Panc1 (cell line): ENCODE data around the gene ZMAT5. TPM values are rescaled to one million over a fixed set of nuclear protein-coding genes. Genes with fewer than 3 reads are reported as not detected.

Experiments
- ATAC-seq: fragments of 200-7000 bp; cut with Tn5 transposase; 2 replicates; pipeline ENCODE4 v1.9.1; 2020; ENCODE audit warnings: mild to moderate bottlenecking, moderate library complexity
- BruUV-seq: library from RNA; stranded (reverse); fragments of 400-500 nt; replicated peaks from 2 replicates; lab custom pipeline; 2021; lab: Mats Ljungman, UMichigan
- CTCF ChIA-PET: fragments of 300-600 bp; sonication (Branson Sonifier 250); formaldehyde crosslinking; loops from one replicate; lab custom pipeline; 2022; ENCODE audit warnings: antibody characterized with exemption; lab: Charles Lee
- POLR2A ChIA-PET: fragments of 300-600 bp; sonication (Branson Sonifier 250); formaldehyde crosslinking; loops from one replicate; lab custom pipeline; 2022; ENCODE audit warnings: antibody characterized with exemption; lab: Charles Lee
- DNase-seq: peaks from one replicate; pipeline ENCODE4 v3.0.0-alpha.2; 2010; ENCODE audit warnings: low read depth, low spot score
- H3K27ac ChIP-seq: 2 replicates; pipeline ENCODE4 v1.5.1; 2011; ENCODE audit warnings: mild to moderate bottlenecking, low read length, inconsistent platforms
- H3K27me3 ChIP-seq: fragments of 200-500 bp; sonication (Bioruptor generic); 2 replicates; pipeline ENCODE4 v1.6.0; 2014; ENCODE audit warnings: low read length, inconsistent platforms; ENCODE audit not compliant: control insufficient read depth, insufficient read depth
- H3K36me3 ChIP-seq: fragments of 200-500 bp; sonication (Bioruptor generic); 2 replicates; pipeline ENCODE4 v1.5.1; 2014; ENCODE audit warnings: inconsistent platforms, mild to moderate bottlenecking, low read length, moderate library complexity; ENCODE audit not compliant: control insufficient read depth, insufficient read depth
- H3K4me1 ChIP-seq: 2 replicates; pipeline ENCODE4 v1.5.1; 2011; ENCODE audit warnings: inconsistent platforms, mild to moderate bottlenecking, low read length, moderate library complexity; ENCODE audit not compliant: control insufficient read depth, insufficient read depth
- H3K4me3 ChIP-seq, 2 experiments: 2 replicates each; pipeline ENCODE4 v1.5.1; 2011 to 2012; ENCODE audit warnings: low read depth in 2 of 2, low read length in 2 of 2, mild to moderate bottlenecking in 2 of 2, inconsistent platforms in 1 of 2, moderate library complexity in 1 of 2
- H3K9me3 ChIP-seq: fragments of 200-500 bp; sonication (Bioruptor generic); 2 replicates; pipeline ENCODE4 v1.5.1; 2014; ENCODE audit warnings: low read depth, mild to moderate bottlenecking, inconsistent platforms, low read length, moderate library complexity; ENCODE audit not compliant: control insufficient read depth, insufficient read depth
- POLR2AphosphoS5 ChIP-seq: IDR thresholded peaks from 2 replicates; pipeline ENCODE4 v1.6.1; 2012; ENCODE audit warnings: mild to moderate bottlenecking, low read depth, low read length, moderate library complexity
- SIN3A ChIP-seq: IDR thresholded peaks from 2 replicates; pipeline ENCODE4 v1.6.1; 2012; ENCODE audit warnings: low read depth, mild to moderate bottlenecking, low read length, moderate library complexity, borderline replicate concordance; ENCODE audit not compliant: insufficient read depth
- TCF7L2 ChIP-seq: IDR thresholded peaks from 2 replicates; pipeline ENCODE4 v1.6.1; 2011; ENCODE audit warnings: mild to moderate bottlenecking, low read depth, low read length, inconsistent platforms
- in situ Hi-C: cut with HindIII; loops from 2 replicates; pipeline ENCODE4 v1.10.0; 2016; ENCODE audit warnings: low sequenced_read_pairs, low pct_unique_long_range_greater_than_20kb
- intact Hi-C: fragments of 100-400 bp; cut with micrococcal nuclease; formaldehyde crosslinking; loops from one replicate; pipeline ENCODE4 v1.10.0; 2022; ENCODE audit not compliant: unreplicated experiment
- total RNA-seq: library from RNA; stranded (reverse); gene quantifications from one replicate; pipeline ENCODE4 v1.2.1, GENCODE V29; 2021; ENCODE audit not compliant: unreplicated experiment
- TF ChIP-seq, protein P1 (sequence below), 2 experiments: IDR thresholded peaks; 2 replicates each; pipeline ENCODE4 v1.6.1; 2011 to 2012; ENCODE audit warnings: low read depth in 2 of 2, control low read depth in 1 of 2, low read length in 1 of 2, mild to moderate bottlenecking in 1 of 2, moderate library complexity in 1 of 2; ENCODE audit not compliant: insufficient read depth in 1 of 2
- TF ChIP-seq, protein P2 (sequence below): fragments of 450-650 bp; IDR thresholded peaks from 2 replicates; pipeline ENCODE4 v1.5.1; 2017; ENCODE audit warnings: mild to moderate bottlenecking

Gene ZMAT5
- total RNA-seq, 1 experiment from 2014 or later, result 22.4 TPM

DNA sequence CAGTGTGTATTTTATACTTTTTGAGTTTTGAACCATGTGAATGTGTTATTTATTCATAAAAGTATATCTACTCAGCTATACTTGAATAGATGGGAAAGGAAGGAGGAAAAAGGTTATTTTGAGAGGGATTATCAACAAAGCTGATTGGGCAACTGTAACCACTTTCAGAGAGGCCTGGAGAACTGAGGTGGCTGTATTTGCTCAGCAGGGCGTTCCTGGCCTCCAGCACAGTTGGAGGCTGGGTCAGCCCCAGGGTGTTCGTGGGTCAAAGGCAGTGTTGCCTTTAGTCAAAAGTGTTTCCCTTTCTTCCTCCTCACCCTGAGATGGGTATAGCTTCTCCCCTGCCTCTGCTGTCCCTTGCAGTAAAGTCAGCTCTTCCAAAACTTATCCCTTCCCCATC, 44.6 kb upstream of the ZMAT5 start:
- TF ChIP-seq, protein P1, sequence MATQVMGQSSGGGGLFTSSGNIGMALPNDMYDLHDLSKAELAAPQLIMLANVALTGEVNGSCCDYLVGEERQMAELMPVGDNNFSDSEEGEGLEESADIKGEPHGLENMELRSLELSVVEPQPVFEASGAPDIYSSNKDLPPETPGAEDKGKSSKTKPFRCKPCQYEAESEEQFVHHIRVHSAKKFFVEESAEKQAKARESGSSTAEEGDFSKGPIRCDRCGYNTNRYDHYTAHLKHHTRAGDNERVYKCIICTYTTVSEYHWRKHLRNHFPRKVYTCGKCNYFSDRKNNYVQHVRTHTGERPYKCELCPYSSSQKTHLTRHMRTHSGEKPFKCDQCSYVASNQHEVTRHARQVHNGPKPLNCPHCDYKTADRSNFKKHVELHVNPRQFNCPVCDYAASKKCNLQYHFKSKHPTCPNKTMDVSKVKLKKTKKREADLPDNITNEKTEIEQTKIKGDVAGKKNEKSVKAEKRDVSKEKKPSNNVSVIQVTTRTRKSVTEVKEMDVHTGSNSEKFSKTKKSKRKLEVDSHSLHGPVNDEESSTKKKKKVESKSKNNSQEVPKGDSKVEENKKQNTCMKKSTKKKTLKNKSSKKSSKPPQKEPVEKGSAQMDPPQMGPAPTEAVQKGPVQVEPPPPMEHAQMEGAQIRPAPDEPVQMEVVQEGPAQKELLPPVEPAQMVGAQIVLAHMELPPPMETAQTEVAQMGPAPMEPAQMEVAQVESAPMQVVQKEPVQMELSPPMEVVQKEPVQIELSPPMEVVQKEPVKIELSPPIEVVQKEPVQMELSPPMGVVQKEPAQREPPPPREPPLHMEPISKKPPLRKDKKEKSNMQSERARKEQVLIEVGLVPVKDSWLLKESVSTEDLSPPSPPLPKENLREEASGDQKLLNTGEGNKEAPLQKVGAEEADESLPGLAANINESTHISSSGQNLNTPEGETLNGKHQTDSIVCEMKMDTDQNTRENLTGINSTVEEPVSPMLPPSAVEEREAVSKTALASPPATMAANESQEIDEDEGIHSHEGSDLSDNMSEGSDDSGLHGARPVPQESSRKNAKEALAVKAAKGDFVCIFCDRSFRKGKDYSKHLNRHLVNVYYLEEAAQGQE (IDR thresholded peaks at IDR 0.05; ENCODE audit: insufficient read depth in 1 of 2, low read depth in 2 of 2, low read length in 1 of 2), result no peak
- TF ChIP-seq POLR2AphosphoS5 (no peak), TCF7L2 (no peak), SIN3A (no peak)
- TF ChIP-seq, protein P2, sequence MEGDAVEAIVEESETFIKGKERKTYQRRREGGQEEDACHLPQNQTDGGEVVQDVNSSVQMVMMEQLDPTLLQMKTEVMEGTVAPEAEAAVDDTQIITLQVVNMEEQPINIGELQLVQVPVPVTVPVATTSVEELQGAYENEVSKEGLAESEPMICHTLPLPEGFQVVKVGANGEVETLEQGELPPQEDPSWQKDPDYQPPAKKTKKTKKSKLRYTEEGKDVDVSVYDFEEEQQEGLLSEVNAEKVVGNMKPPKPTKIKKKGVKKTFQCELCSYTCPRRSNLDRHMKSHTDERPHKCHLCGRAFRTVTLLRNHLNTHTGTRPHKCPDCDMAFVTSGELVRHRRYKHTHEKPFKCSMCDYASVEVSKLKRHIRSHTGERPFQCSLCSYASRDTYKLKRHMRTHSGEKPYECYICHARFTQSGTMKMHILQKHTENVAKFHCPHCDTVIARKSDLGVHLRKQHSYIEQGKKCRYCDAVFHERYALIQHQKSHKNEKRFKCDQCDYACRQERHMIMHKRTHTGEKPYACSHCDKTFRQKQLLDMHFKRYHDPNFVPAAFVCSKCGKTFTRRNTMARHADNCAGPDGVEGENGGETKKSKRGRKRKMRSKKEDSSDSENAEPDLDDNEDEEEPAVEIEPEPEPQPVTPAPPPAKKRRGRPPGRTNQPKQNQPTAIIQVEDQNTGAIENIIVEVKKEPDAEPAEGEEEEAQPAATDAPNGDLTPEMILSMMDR, result no peak
- Histone ChIP-seq H3K27ac (no peak overlapping the region), H3K9me3 (no peaks in the 10 kb centered on the region), H3K4me3 (no peak overlapping the region), H3K36me3 (peaks cover 8% of the 10 kb centered on the region), H3K4me1 (no peaks in the 10 kb centered on the region), H3K27me3 (no peaks in the 10 kb centered on the region)
- POLR2A ChIA-PET, result no interaction called here
- no peak for ATAC-seq
- in situ Hi-C loops (no loop called here), intact Hi-C loops (no loop called here)
- no peak for DNase-seq
- CTCF ChIA-PET, result no interaction called here
- BruUV-seq, result no TSS peak

DNA sequence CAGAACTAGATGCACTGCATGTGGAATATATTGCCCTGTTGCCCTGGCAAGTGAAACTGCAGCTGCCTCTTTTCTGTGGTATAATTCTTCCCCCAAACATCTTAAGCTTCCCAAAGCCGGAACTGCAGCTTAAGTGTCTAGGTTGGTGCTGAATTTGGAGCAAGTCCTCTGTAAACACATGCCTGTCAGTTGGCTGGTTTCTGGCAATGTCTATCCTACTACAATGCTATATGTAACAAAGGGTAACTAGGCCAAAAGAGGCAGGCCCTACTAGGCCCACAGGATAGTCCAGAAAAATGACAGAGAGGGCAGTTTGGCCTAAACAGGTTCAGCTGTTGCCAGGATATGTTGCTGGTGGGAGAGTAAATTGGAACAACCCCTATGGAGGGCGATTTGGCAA, 43.4 kb upstream of the ZMAT5 start:
- in situ Hi-C loops (no loop called here), intact Hi-C loops (no loop called here)
- ATAC-seq (no peak), DNase-seq (no peak)
- BruUV-seq, result no TSS peak
- H3K9me3 ChIP-seq, result no peaks in the 10 kb centered on the region
- H3K27me3 ChIP-seq, result no peaks in the 10 kb centered on the region
- H3K27ac ChIP-seq, result no peak overlapping the region
- ChIA-PET POLR2A (no interaction called here), CTCF (no interaction called here)
- H3K4me3 ChIP-seq, result no peak overlapping the region
- peaks cover 10% of the 10 kb centered on the region for H3K36me3 ChIP-seq
- no peaks in the 10 kb centered on the region for H3K4me1 ChIP-seq
- TF ChIP-seq, protein P1 (IDR thresholded peaks at IDR 0.05; ENCODE audit: insufficient read depth in 1 of 2, low read depth in 2 of 2, low read length in 1 of 2), result no peak
- TF ChIP-seq SIN3A (no peak), POLR2AphosphoS5 (no peak), TCF7L2 (no peak)
- TF ChIP-seq, protein P2, result no peak
